ENCODE data around the gene SSB. TPM values are rescaled to one million over a fixed set of nuclear protein-coding genes. Genes with fewer than 3 reads are reported as not detected.
A peak's percentile ranks its signal among the peaks of the same experiment; 100 is the strongest.

Gene SSB
- total and polyA plus RNA-seq, 9 of the 15 experiments (the other 6 are each of a cell fraction or from before 2014, with no cell fraction given): 317 to 849 (median 515) TPM

DNA sequence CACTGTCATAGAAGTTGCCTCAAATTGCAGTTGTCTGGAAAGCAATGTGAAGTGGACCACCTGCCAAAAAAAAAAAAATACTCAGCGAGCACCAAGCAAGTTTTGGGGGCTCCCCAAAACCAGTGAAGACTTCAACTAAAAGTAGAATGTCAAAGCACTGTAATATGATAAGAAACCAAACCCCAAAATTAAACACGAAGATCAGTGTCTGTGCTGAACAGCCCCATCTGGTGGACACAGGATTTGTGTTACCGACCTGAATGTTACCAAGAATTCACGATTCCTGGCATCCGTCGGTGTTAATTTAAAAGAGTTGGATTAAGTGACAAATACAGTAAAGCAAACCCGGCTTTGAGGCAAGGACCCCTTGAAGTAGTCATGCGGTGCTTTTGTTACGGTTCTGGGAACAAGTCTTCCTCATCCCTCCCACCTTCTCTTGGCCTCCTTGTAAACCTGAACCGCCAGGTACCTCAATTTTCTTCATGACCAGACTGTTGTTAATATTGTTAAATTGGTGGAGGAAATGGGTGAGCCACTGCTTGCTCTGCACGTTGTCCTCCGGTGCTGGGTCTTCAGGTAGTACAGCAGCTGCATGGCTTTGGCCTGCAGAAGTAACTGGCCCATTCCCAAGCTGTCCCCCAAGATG lies 31.3 kb upstream of the SSB start (continued):
- TF ChIP-seq, protein P1, sequence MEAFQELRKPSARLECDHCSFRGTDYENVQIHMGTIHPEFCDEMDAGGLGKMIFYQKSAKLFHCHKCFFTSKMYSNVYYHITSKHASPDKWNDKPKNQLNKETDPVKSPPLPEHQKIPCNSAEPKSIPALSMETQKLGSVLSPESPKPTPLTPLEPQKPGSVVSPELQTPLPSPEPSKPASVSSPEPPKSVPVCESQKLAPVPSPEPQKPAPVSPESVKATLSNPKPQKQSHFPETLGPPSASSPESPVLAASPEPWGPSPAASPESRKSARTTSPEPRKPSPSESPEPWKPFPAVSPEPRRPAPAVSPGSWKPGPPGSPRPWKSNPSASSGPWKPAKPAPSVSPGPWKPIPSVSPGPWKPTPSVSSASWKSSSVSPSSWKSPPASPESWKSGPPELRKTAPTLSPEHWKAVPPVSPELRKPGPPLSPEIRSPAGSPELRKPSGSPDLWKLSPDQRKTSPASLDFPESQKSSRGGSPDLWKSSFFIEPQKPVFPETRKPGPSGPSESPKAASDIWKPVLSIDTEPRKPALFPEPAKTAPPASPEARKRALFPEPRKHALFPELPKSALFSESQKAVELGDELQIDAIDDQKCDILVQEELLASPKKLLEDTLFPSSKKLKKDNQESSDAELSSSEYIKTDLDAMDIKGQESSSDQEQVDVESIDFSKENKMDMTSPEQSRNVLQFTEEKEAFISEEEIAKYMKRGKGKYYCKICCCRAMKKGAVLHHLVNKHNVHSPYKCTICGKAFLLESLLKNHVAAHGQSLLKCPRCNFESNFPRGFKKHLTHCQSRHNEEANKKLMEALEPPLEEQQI (IDR thresholded peaks at IDR 0.05): no peak
- TF ChIP-seq, protein P2, sequence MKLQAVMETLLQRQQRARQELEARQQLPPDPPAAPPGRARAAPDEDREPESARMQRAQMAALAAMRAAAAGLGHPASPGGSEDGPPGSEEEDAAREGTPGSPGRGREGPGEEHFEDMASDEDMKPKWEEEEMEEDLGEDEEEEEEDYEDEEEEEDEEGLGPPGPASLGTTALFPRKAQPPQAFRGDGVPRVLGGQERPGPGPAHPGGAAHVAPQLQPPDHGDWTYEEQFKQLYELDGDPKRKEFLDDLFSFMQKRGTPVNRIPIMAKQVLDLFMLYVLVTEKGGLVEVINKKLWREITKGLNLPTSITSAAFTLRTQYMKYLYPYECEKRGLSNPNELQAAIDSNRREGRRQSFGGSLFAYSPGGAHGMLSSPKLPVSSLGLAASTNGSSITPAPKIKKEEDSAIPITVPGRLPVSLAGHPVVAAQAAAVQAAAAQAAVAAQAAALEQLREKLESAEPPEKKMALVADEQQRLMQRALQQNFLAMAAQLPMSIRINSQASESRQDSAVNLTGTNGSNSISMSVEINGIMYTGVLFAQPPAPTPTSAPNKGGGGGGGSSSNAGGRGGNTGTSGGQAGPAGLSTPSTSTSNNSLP (IDR thresholded peaks at IDR 0.05; ENCODE audit: borderline replicate concordance, low read depth, low read length): peak; percentile 54; the same call in 1 of the 2 replicates
- TF ChIP-seq, protein P3, sequence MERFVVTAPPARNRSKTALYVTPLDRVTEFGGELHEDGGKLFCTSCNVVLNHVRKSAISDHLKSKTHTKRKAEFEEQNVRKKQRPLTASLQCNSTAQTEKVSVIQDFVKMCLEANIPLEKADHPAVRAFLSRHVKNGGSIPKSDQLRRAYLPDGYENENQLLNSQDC (CRISPR knock-in tag; IDR thresholded peaks at IDR 0.05): no peak
- no peak for TF ChIP-seq BACH1 (tag; IDR thresholded peaks at IDR 0.05)
- TF ChIP-seq, protein P4, sequence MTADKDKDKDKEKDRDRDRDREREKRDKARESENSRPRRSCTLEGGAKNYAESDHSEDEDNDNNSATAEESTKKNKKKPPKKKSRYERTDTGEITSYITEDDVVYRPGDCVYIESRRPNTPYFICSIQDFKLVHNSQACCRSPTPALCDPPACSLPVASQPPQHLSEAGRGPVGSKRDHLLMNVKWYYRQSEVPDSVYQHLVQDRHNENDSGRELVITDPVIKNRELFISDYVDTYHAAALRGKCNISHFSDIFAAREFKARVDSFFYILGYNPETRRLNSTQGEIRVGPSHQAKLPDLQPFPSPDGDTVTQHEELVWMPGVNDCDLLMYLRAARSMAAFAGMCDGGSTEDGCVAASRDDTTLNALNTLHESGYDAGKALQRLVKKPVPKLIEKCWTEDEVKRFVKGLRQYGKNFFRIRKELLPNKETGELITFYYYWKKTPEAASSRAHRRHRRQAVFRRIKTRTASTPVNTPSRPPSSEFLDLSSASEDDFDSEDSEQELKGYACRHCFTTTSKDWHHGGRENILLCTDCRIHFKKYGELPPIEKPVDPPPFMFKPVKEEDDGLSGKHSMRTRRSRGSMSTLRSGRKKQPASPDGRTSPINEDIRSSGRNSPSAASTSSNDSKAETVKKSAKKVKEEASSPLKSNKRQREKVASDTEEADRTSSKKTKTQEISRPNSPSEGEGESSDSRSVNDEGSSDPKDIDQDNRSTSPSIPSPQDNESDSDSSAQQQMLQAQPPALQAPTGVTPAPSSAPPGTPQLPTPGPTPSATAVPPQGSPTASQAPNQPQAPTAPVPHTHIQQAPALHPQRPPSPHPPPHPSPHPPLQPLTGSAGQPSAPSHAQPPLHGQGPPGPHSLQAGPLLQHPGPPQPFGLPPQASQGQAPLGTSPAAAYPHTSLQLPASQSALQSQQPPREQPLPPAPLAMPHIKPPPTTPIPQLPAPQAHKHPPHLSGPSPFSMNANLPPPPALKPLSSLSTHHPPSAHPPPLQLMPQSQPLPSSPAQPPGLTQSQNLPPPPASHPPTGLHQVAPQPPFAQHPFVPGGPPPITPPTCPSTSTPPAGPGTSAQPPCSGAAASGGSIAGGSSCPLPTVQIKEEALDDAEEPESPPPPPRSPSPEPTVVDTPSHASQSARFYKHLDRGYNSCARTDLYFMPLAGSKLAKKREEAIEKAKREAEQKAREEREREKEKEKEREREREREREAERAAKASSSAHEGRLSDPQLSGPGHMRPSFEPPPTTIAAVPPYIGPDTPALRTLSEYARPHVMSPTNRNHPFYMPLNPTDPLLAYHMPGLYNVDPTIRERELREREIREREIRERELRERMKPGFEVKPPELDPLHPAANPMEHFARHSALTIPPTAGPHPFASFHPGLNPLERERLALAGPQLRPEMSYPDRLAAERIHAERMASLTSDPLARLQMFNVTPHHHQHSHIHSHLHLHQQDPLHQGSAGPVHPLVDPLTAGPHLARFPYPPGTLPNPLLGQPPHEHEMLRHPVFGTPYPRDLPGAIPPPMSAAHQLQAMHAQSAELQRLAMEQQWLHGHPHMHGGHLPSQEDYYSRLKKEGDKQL (CRISPR knock-in tag; IDR thresholded peaks at IDR 0.05; ENCODE audit: borderline replicate concordance): no peak
- TF ChIP-seq, protein P5, sequence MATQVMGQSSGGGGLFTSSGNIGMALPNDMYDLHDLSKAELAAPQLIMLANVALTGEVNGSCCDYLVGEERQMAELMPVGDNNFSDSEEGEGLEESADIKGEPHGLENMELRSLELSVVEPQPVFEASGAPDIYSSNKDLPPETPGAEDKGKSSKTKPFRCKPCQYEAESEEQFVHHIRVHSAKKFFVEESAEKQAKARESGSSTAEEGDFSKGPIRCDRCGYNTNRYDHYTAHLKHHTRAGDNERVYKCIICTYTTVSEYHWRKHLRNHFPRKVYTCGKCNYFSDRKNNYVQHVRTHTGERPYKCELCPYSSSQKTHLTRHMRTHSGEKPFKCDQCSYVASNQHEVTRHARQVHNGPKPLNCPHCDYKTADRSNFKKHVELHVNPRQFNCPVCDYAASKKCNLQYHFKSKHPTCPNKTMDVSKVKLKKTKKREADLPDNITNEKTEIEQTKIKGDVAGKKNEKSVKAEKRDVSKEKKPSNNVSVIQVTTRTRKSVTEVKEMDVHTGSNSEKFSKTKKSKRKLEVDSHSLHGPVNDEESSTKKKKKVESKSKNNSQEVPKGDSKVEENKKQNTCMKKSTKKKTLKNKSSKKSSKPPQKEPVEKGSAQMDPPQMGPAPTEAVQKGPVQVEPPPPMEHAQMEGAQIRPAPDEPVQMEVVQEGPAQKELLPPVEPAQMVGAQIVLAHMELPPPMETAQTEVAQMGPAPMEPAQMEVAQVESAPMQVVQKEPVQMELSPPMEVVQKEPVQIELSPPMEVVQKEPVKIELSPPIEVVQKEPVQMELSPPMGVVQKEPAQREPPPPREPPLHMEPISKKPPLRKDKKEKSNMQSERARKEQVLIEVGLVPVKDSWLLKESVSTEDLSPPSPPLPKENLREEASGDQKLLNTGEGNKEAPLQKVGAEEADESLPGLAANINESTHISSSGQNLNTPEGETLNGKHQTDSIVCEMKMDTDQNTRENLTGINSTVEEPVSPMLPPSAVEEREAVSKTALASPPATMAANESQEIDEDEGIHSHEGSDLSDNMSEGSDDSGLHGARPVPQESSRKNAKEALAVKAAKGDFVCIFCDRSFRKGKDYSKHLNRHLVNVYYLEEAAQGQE (IDR thresholded peaks at IDR 0.05; ENCODE audit: borderline replicate concordance): peak; percentile 82; the same call in 1 of the 2 replicates
- TF ChIP-seq, protein P5 (CRISPR knock-in tag; IDR thresholded peaks at IDR 0.05; ENCODE audit: low read depth): no peak
